Aorta (tissue), 5 donors: Measurements from ENCODE around the gene ZRANB3. TPM values are rescaled to one million over a fixed set of nuclear protein-coding genes. Genes with fewer than 3 reads are reported as not detected.

Source experiments
- ATAC-seq: fragments of 200-7000 bp; cut with Tn5 transposase; one replicate; pipeline ENCODE4 v1.9.1; 2022; ENCODE audit warnings: moderate library complexity; ENCODE audit not compliant: low FRiP score
- DNase-seq, 2 donors: peaks; one replicate each; pipeline ENCODE4 v3.0.0-alpha.2; 2020
- H3K27ac ChIP-seq, 2 donors: one replicate each; pipeline ENCODE4 v1.5.1; 2013; ENCODE audit warnings: low read length in 2 of 2, mild to moderate bottlenecking in 2 of 2, moderate library complexity in 2 of 2, control low read depth in 1 of 2, inconsistent platforms in 1 of 2, low read depth in 1 of 2
- H3K27me3 ChIP-seq, 2 donors: one replicate each; pipeline ENCODE4 v1.6.1; 2013; ENCODE audit warnings: control low read depth in 1 of 2, low read length in 1 of 2, mild to moderate bottlenecking in 1 of 2, moderate library complexity in 1 of 2; ENCODE audit not compliant: insufficient read depth in 2 of 2, control insufficient read depth in 1 of 2
- H3K36me3 ChIP-seq, 2 donors: one replicate each; pipeline ENCODE4 v1.6.1; 2013; ENCODE audit warnings: control low read depth in 1 of 2, low read length in 1 of 2, mild to moderate bottlenecking in 1 of 2; ENCODE audit not compliant: insufficient read depth in 2 of 2, control insufficient read depth in 1 of 2
- H3K4me1 ChIP-seq, 2 donors: one replicate each; pipeline ENCODE4 v1.6.1; 2013; ENCODE audit warnings: low read length in 2 of 2, control low read depth in 1 of 2, mild to moderate bottlenecking in 1 of 2, moderate library complexity in 1 of 2; ENCODE audit not compliant: insufficient read depth in 2 of 2, control insufficient read depth in 1 of 2
- H3K4me3 ChIP-seq, 2 donors: one replicate each; pipeline ENCODE4 v1.5.1; 2013; ENCODE audit warnings: low read length in 2 of 2, control low read depth in 1 of 2, mild to moderate bottlenecking in 1 of 2
- H3K9me3 ChIP-seq: one replicate; pipeline ENCODE4 v1.6.1; 2013; ENCODE audit warnings: mild to moderate bottlenecking, low read length; ENCODE audit not compliant: control insufficient read depth
- WGBS, 2 donors: extraction: QIAGEN DNeasy Blood & Tissue Kit; methylation state at CpG; one replicate each; pipeline ENCODE4 v1.1.7; 2013; 5-methylcytosine and 5-hydroxymethylcytosine counted together
- intact Hi-C, 2 donors: fragments of 100-400 bp; cut with DNase I; formaldehyde crosslinking; loops; one replicate each; pipeline versions ENCODE4 v1.14.2 to v1.15.0; 2022
- polyA plus RNA-seq, 2 donors: library from polyadenylated mRNA; stranded (reverse); fragments of 200-250 nt; gene quantifications; one replicate each; pipeline ENCODE4 v1.2.3, GENCODE V29; 2013
- total RNA-seq, 2 donors: library from RNA; stranded (reverse); fragmentation: NEBNext Ultra II Directional; extraction: Animal tissue kit (Norgen Biotek cat#: 25700); gene quantifications; one replicate each; pipeline ENCODE4 v1.2.1, GENCODE V29; 2021
- donor health status: healthy with polysubstance abuse.
- donor health status: Bipolar disorder and iron deficiency.
- donor health status: DM: no; HTN: no; CAD: no.
- donor health status: DM: no; HTN: no; CAD: no.
- donor health status: DM: yes; HTN: yes; CAD: no.

The ZRANB3 gene
- total and polyA plus RNA-seq, 4 donors, result 3.6 to 4.2 (median 3.8) TPM; not detected in 1

- DNase-seq (no peak), ATAC-seq (no peak)
- Histone ChIP-seq H3K4me1 (no peaks in the 10 kb centered on the region), H3K9me3 (no peaks in the 10 kb centered on the region), H3K27ac (no peak overlapping the region), H3K27me3 (no peaks in the 10 kb centered on the region), H3K4me3 (no peak overlapping the region), H3K36me3 (peaks cover 0 to 2% of the 10 kb centered on the region in 2 donors)
- intact Hi-C loops, result no loop called here
- WGBS, 2 donors, result 54 to 58% methylated on average over 2 of the region's 2 CpGs
These were observed 323.0 kb downstream of the ZRANB3 start for GRCh38 chr2:135208016-135208415.

GRCh38 chr2:135203944-135204343, 327.1 kb downstream of the ZRANB3 start:
- H3K36me3 ChIP-seq, result peaks cover 0 to 4% of the 10 kb centered on the region in 2 donors
- 97% methylated on average over 3 of the region's 3 CpGs for WGBS, 2 donors
- no peaks in the 10 kb centered on the region for H3K9me3 ChIP-seq
- intact Hi-C loops, result no loop called here
- ATAC-seq (no peak), DNase-seq (no peak)
- H3K4me3 ChIP-seq, result no peak overlapping the region
- no peaks in the 10 kb centered on the region for H3K27me3 ChIP-seq
- H3K4me1 ChIP-seq, result no peaks in the 10 kb centered on the region
- no peak overlapping the region for H3K27ac ChIP-seq

- Histone ChIP-seq H3K4me1 (no peaks in the 10 kb centered on the region), H3K27me3 (no peaks in the 10 kb centered on the region), H3K9me3 (no peaks in the 10 kb centered on the region), H3K4me3 (no peak overlapping the region), H3K27ac (no peak overlapping the region), H3K36me3 (peaks cover 0 to 4% of the 10 kb centered on the region in 2 donors)
- intact Hi-C loops, result no loop called here
- ATAC-seq (no peak), DNase-seq (no peak)
These were observed 328.3 kb downstream of the ZRANB3 start for GRCh38 chr2:135202751-135203150.

- ATAC-seq, result no peak
- Histone ChIP-seq H3K27ac (no peak overlapping the region), H3K4me3 (no peak overlapping the region), H3K9me3 (no peaks in the 10 kb centered on the region), H3K27me3 (no peaks in the 10 kb centered on the region), H3K36me3 (peaks cover 0 to 1% of the 10 kb centered on the region in 2 donors), H3K4me1 (no peaks in the 10 kb centered on the region)
- DNase-seq, result no peak
- intact Hi-C loops, result no loop called here
- WGBS, 2 donors, result 72 to 73% methylated on average over 3 of the region's 3 CpGs
These were observed 332.5 kb downstream of the ZRANB3 start for GRCh38 chr2:135198481-135198880.

GRCh38 chr2:135190799-135191198, 340.2 kb downstream of the ZRANB3 start:
- no peak overlapping the region for H3K4me3 ChIP-seq
- H3K27ac ChIP-seq, result no peak overlapping the region
- H3K9me3 ChIP-seq, result no peaks in the 10 kb centered on the region
- no peak for ATAC-seq
- H3K4me1 ChIP-seq, result no peaks in the 10 kb centered on the region
- intact Hi-C loops, result no loop called here
- no peak for DNase-seq
- no peaks in the 10 kb centered on the region for H3K27me3 ChIP-seq
- peaks cover 0 to 2% of the 10 kb centered on the region in 2 donors for H3K36me3 ChIP-seq

- intact Hi-C loops, result no loop called here
- no peak for DNase-seq
- Histone ChIP-seq H3K36me3 (peaks cover 0 to 2% of the 10 kb centered on the region in 2 donors), H3K9me3 (no peaks in the 10 kb centered on the region), H3K27ac (no peak overlapping the region), H3K4me1 (no peaks in the 10 kb centered on the region), H3K4me3 (no peak overlapping the region), H3K27me3 (no peaks in the 10 kb centered on the region)
- 88 to 98% methylated on average over 1 of the region's 1 CpG for WGBS, 2 donors
- ATAC-seq, result no peak
These were observed 341.9 kb downstream of the ZRANB3 start for GRCh38 chr2:135189148-135189547.

GRCh38 chr2:135187270-135187669, 343.7 kb downstream of the ZRANB3 start:
- Histone ChIP-seq H3K27ac (no peak overlapping the region), H3K4me3 (no peak overlapping the region), H3K4me1 (no peaks in the 10 kb centered on the region), H3K9me3 (no peaks in the 10 kb centered on the region), H3K27me3 (no peaks in the 10 kb centered on the region), H3K36me3 (peaks cover 0 to 2% of the 10 kb centered on the region in 2 donors)
- ATAC-seq (no peak), DNase-seq (no peak)
- intact Hi-C loops, result no loop called here
- 87 to 90% methylated on average over 3 of the region's 3 CpGs for WGBS, 2 donors

GRCh38 chr2:135186054-135186453, 345.0 kb downstream of the ZRANB3 start:
- Histone ChIP-seq H3K27ac (no peak overlapping the region), H3K4me3 (no peak overlapping the region), H3K9me3 (no peaks in the 10 kb centered on the region), H3K4me1 (no peaks in the 10 kb centered on the region), H3K27me3 (no peaks in the 10 kb centered on the region), H3K36me3 (peaks cover 0 to 2% of the 10 kb centered on the region in 2 donors)
- intact Hi-C loops, result no loop called here
- ATAC-seq, result no peak
- 68 to 70% methylated on average over 5 of the region's 5 CpGs for WGBS, 2 donors
- DNase-seq, result no peak

- ATAC-seq (no peak), DNase-seq (no peak)
- no peak overlapping the region for H3K4me3 ChIP-seq
- no peak overlapping the region for H3K27ac ChIP-seq
- no peaks in the 10 kb centered on the region for H3K4me1 ChIP-seq
- WGBS, 2 donors, result 77 to 79% methylated on average over 1 of the region's 1 CpG
- intact Hi-C loops, result no loop called here
- no peaks in the 10 kb centered on the region for H3K9me3 ChIP-seq
- peaks cover 0 to 2% of the 10 kb centered on the region in 2 donors for H3K36me3 ChIP-seq
- H3K27me3 ChIP-seq, result no peaks in the 10 kb centered on the region
These were observed 347.2 kb downstream of the ZRANB3 start for GRCh38 chr2:135183822-135184221.
